ENCODE results near the gene PIGW.

PIGW gene

GRCh38 chr17:36546418-36547093 is 11.8 kb downstream of the PIGW start:
- DNase-seq = no peak

DNA sequence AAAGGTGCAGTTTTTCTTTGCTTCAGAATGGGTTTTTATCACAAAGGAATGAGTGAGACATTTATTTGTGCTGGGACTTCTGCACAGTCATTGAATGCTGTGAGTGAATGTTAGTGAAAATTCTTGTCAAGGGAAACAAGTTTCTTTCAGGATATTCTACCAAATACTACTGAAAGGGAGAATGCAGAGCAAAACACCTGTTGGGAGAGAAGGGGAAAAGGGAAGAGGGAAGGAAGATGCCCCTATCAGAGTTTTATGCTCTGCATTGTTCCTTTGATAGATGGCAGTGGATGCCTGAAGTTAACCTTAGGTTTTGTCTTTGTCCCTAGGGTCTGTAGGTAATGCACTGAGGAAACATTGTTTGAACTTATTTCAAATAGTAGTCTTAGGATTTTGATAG is 13.0 kb downstream of the PIGW start:
- DNase-seq = no peak

GRCh38 chr17:36550491-36551417 is 16.0 kb downstream of the PIGW start:
- no peak for DNase-seq

GRCh38 chr17:36553459-36553858 is 18.7 kb downstream of the PIGW start:
- no peak for DNase-seq

GRCh38 chr17:36566081-36566480 is 31.3 kb downstream of the PIGW start:
- no peak for DNase-seq

DNA sequence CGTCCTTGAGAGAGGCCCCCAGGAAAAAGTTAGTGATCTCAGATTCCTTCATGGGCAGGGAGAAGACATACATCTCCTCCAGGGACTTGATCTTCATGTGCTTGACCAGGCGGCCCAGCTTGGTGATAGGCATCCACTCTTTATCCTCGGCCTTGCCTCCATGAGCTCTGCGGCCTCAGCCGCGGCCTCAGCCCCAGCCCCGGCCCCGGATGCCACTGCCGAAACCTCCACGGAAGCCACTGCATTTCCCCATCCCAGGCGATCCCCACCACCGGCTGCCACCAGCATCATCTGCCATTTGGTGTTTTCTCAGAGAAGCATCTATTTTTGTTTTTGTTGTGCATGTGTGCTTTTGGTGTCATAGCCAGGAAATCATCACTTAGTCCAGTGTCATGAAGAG is 40.2 kb downstream of the PIGW start:
- DNase-seq = no peak

GRCh38 chr17:36576793-36577192 is 42.0 kb downstream of the PIGW start:
- DNase-seq = no peak

DNA sequence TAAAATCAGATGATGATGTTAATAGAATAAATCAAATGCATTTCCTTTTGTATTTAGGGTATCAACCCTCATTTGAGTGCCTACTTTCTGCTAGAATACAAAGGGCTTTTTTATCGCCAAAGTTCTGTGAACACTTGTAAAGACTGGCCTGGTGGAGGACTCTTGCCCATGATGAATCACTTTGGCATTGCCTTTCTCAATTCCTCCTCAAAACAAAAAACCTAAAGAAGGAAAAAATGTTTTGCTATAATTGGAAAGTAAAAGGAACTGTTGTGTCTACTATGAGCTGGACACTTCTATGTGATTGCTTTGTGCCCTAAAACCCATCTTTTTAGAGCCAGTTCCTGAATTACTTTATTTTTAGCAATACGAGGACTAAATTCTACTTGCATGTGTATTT is 43.9 kb downstream of the PIGW start:
- DNase-seq = no peak

DNA sequence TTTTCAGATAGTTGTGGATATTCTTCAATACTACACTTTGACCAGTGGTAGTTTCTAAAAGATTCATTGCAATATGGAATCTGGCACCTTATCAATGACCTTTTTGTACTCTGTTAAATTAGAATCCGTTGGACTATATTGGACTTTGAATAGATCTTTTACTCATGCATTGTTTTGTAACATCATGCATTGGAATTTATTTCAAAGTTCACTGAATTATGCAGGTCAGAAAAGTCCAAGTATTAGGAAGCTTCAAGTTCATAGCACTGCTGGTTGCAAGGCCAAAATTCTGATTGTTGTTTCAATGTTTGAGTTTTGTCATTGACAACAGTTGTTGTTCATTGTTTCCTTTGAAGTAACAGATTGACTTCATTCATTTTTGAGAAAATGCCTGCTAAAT is 49.0 kb downstream of the PIGW start:
- no peak for DNase-seq

DNA sequence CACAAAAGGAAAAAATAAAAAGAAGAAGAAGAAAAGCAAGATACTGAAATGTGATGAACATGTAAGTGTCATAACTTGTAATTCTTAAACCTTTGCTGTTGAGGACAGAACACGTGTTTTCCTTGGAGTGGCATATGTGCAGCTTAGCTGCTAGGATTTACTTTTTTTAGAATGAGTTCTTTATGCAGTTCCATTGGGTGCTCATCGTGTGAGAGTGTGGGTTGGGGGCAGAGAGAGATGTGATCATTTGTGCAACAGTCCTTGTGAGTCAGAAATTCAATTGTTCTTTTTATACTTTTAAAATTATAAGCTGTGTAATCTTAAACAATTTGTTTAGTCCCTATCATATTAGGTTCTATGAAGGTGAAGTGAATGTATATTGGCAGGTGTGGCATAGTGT is 51.4 kb downstream of the PIGW start:
- DNase-seq = no peak

All from NCI-H1436 treated with DMSO at 0.1 percent for 48 hours (cell line).